Measurements from ENCODE around the gene CLDN7. TPM values are rescaled to one million over a fixed set of nuclear protein-coding genes. Genes with fewer than 3 reads are reported as not detected.

Gene CLDN7
- total and polyA plus RNA-seq, 7 experiments from 2014 or later = 0.29 to 3.8 (median 1.7) TPM

DNA sequence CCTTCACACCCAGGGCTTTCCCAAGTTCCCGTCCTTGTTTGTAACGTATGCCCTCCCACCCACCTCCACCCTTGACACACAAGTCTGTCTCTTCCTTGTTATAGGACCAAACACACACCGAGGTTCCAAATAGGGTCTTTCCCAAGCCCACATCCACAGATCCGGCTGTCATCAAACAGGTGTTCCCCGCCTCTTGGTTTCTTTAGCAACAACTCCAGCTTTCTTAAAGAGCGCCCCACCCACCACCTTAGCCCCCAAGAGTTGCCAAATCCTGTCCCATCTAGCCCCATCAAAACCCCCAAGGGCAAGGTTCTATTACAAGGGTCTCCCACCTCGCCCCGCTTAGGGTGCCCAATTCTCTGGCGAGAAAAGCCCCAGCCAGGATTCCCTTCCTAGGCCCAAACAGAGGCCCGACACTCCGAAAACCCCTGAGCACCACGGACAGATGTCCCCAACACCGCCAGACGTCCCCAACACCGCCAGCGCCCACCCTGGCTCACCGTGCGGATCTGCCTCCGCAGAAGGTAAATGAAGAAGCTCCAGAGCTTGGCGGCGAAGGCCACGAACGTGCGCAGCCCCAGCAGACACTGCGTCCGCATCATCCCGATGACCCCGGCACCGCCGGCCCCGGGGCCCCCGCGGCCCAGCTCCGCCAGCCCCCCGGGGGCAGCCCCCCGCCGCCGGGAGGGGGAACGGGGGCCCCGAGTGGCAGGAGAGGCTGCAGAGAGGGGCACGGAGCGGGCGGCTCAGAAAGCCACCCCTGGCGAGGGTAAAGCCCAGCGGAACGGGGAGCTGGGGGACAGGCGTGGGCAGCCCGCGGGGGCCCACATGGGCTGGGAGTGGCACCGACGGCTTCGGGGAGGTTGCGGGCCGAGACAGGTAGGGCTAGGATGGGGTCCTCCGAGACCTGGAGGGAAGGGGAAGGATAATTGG is 11.3 kb downstream of the CLDN7 start:
- Mint-ChIP-seq H3K4me3 (peak overlapping the region; percentile 85 to 98 (median 96)), H3K27ac (peak overlapping the region; percentile 82 to 100 (median 97)), H3K9me3 (no peaks in the 10 kb centered on the region), H3K27me3 (peaks cover 0 to 4% (median 0%) of the 10 kb centered on the region in 5 donors), H3K4me1 (peaks cover 29 to 56% (median 42%) of the 10 kb centered on the region in 7 donors), H3K36me3 (peaks cover 7 to 18% (median 13%) of the 10 kb centered on the region in 5 donors)
- Histone ChIP-seq H3K4me1 (ENCODE audit: control insufficient read depth in 2 of 2, insufficient read depth in 2 of 2, low read length in 2 of 2) (peaks cover 22 to 32% of the 10 kb centered on the region in 2 donors), H3K36me3 (ENCODE audit: control insufficient read depth in 2 of 3, insufficient read depth in 3 of 3, low read length in 3 of 3) (peaks cover 4 to 38% (median 7%) of the 10 kb centered on the region in 3 experiments), H3K4me3 (ENCODE audit: low read length) (peak overlapping the region; percentile 91), H3K27me3 (ENCODE audit: control insufficient read depth in 2 of 2, insufficient read depth in 2 of 2, low read length in 2 of 2) (no peaks in the 10 kb centered on the region), H3K9me3 (ENCODE audit: control insufficient read depth in 2 of 3, low read length in 3 of 3) (no peaks in the 10 kb centered on the region), H3K27ac (ENCODE audit: low read depth, low read length) (peak overlapping the region; percentile 94)
- DNase-seq (peak in 2 of 9 donors; percentile 29 to 64), ATAC-seq (no peak)
- CTCF ChIA-PET = interaction anchor here (1.2 kb wide), 1 partner anchor 9 kb away, joined by 4 read pairs; the partner anchor contains the start of gene GABARAP
- POLR2A ChIA-PET = interaction anchor here (0.6 to 3.8 kb wide), 11 partner anchors 10 to 436 kb away, joined by 3 to 78 read pairs (median 3); partner anchors contain the start of genes ACADVL, DLG4, DVL2 and GABARAP
- intact Hi-C loops (cut with micrococcal nuclease) = loop anchor here (5.0 kb wide), 3 partner anchors 151 to 436 kb away; partner anchors contain the start of genes FGF11 (in 1 of the 2), TMEM102 (in 1 of the 2), TMEM256 (in 1 of the 2) and TP53 (in 1 of the 2)

DNA sequence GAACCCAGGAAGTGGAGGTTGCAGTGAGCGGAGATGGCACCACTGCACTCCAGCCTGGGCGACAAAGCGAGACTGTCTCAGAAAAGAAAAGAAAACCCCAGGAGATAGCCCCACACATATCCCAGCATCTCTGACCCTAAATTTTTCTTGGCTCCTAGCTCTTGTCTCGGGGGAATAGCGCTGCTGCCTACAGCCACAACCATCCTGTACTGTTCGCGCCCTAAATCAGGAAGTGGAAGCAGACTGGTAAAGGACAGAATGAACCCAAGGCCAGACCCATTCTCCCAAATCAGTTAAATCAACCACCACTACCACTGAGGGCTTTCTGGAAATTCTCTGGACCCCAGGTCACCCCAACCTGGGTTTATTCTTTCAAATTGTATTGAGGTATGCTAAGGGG is 12.4 kb downstream of the CLDN7 start:
- Mint-ChIP-seq H3K36me3 (peaks cover 7 to 18% (median 13%) of the 10 kb centered on the region in 5 donors), H3K27ac (peak overlapping the region in 8 of 9 donors; percentile 69 to 100 (median 94)), H3K4me1 (peaks cover 28 to 55% (median 42%) of the 10 kb centered on the region in 7 donors), H3K4me3 (peak overlapping the region; percentile 85 to 97 (median 94)), H3K27me3 (peaks cover 0 to 4% (median 0%) of the 10 kb centered on the region in 5 donors), H3K9me3 (no peaks in the 10 kb centered on the region)
- intact Hi-C loops (cut with micrococcal nuclease) = loop anchor here (5.0 kb wide), 3 partner anchors 152 to 437 kb away; partner anchors contain the start of genes FGF11 (in 1 of the 2), TMEM102 (in 1 of the 2), TMEM256 (in 1 of the 2) and TP53 (in 1 of the 2)
- peaks cover 8 to 31% (median 8%) of the 10 kb centered on the region in 3 experiments for H3K36me3 ChIP-seq (ENCODE audit: control insufficient read depth in 2 of 3, insufficient read depth in 3 of 3, low read length in 3 of 3)
- ChIA-PET CTCF (interaction anchor here (0.6 to 1.0 kb wide), 2 partner anchors 29 to 204 kb away, joined by 3 to 4 read pairs; no protein-coding TSS in a partner anchor), POLR2A (interaction anchor here (1.0 to 3.8 kb wide), 3 partner anchors 9 to 236 kb away, joined by 3 to 78 read pairs (median 9); partner anchors contain the start of genes DVL2, GABARAP and PHF23)
- peak overlapping the region; percentile 94 for H3K27ac ChIP-seq (ENCODE audit: low read depth, low read length)
- DNase-seq (peak in 1 of 9 donors; percentile 5), ATAC-seq (no peak)
- H3K4me1 ChIP-seq (ENCODE audit: control insufficient read depth in 2 of 2, insufficient read depth in 2 of 2, low read length in 2 of 2) = peaks cover 22 to 32% of the 10 kb centered on the region in 2 donors
- peak overlapping the region; percentile 91 for H3K4me3 ChIP-seq (ENCODE audit: low read length)
- no peaks in the 10 kb centered on the region for H3K9me3 ChIP-seq (ENCODE audit: control insufficient read depth in 2 of 3, low read length in 3 of 3)
- no peaks in the 10 kb centered on the region for H3K27me3 ChIP-seq (ENCODE audit: control insufficient read depth in 2 of 2, insufficient read depth in 2 of 2, low read length in 2 of 2)

DNA sequence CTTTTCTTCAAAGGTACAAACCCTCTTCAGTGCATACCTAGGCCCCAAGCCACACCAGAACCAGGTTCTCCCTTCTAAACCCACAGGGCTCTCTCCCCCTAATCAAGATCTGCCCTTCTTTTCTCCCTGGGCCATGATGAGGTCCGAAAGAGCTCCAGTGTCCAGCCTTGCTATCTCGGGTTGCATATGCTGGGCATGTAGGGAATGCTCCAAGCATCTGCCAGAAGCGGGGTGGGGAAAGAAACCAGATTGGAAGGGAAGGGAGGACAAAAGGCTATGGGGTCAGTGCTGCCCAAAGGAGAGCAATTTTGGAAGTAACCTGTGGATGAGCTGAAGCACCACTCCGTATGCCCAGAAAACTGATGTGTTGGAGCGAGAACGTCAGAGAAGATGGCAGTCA is 13.1 kb downstream of the CLDN7 start:
- Mint-ChIP-seq H3K27me3 (peaks cover 0 to 4% (median 0%) of the 10 kb centered on the region in 5 donors), H3K4me3 (peak overlapping the region; percentile 39 to 97 (median 88))
- CTCF ChIA-PET = interaction anchor here (0.6 to 1.0 kb wide), 2 partner anchors 30 to 203 kb away, joined by 3 to 4 read pairs; no protein-coding TSS in a partner anchor

DNA sequence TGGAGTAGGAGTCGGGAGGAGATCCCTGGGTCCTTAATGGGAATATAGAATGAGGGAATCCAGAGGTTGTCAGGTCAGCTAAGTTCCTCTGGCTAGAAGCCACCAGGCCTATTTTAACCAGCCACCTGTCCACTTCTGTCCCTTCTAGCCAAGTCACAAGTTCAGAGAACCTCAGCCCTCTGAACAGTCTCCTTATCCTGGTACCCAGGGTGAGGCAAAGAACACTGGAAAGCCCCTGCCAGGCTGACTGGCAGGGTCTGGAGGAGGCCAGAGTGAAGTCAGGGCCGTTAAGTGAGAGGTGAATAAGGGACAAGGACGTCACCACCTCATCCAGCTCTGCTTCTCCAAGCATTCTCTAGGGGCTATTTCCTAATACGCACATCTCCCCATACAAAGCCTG is 13.5 kb downstream of the CLDN7 start:
- Mint-ChIP-seq H3K36me3 (peaks cover 5 to 18% (median 10%) of the 10 kb centered on the region in 5 donors), H3K9me3 (no peaks in the 10 kb centered on the region), H3K27me3 (peaks cover 0 to 4% (median 0%) of the 10 kb centered on the region in 5 donors), H3K4me3 (peak overlapping the region in 7 of 10 donors; percentile 39 to 97 (median 89)), H3K27ac (peak overlapping the region in 6 of 9 donors; percentile 1 to 95 (median 66)), H3K4me1 (peaks cover 28 to 50% (median 38%) of the 10 kb centered on the region in 7 donors)
- ATAC-seq (no peak), DNase-seq (peak in 1 of 9 donors; percentile 3)
- Histone ChIP-seq H3K27ac (ENCODE audit: low read depth, low read length) (peak overlapping the region; percentile 94), H3K36me3 (ENCODE audit: control insufficient read depth in 2 of 3, insufficient read depth in 3 of 3, low read length in 3 of 3) (peaks cover 8 to 33% (median 14%) of the 10 kb centered on the region in 3 experiments), H3K27me3 (ENCODE audit: control insufficient read depth in 2 of 2, insufficient read depth in 2 of 2, low read length in 2 of 2) (no peaks in the 10 kb centered on the region), H3K9me3 (ENCODE audit: control insufficient read depth in 2 of 3, low read length in 3 of 3) (no peaks in the 10 kb centered on the region), H3K4me1 (ENCODE audit: control insufficient read depth in 2 of 2, insufficient read depth in 2 of 2, low read length in 2 of 2) (peaks cover 22 to 32% of the 10 kb centered on the region in 2 donors), H3K4me3 (ENCODE audit: low read length) (no peak overlapping the region)
- intact Hi-C loops (cut with micrococcal nuclease) = no loop called here
- ChIA-PET CTCF (interaction anchor here (1.0 kb wide), 1 partner anchor 203 kb away, joined by 3 read pairs; no protein-coding TSS in a partner anchor), POLR2A (interaction anchor here (1.0 to 3.8 kb wide), 3 partner anchors 8 to 237 kb away, joined by 3 to 78 read pairs (median 7); partner anchors contain the start of genes DVL2, GABARAP and PHF23)

More for the DNA sequence above, 13.1 kb downstream of the CLDN7 start:
- Histone ChIP-seq H3K27ac (ENCODE audit: low read depth, low read length) (peak overlapping the region; percentile 94), H3K9me3 (ENCODE audit: control insufficient read depth in 2 of 3, low read length in 3 of 3) (no peaks in the 10 kb centered on the region), H3K27me3 (ENCODE audit: control insufficient read depth in 2 of 2, insufficient read depth in 2 of 2, low read length in 2 of 2) (no peaks in the 10 kb centered on the region), H3K4me1 (ENCODE audit: control insufficient read depth in 2 of 2, insufficient read depth in 2 of 2, low read length in 2 of 2) (peaks cover 22 to 32% of the 10 kb centered on the region in 2 donors), H3K4me3 (ENCODE audit: low read length) (no peak overlapping the region), H3K36me3 (ENCODE audit: control insufficient read depth in 2 of 3, insufficient read depth in 3 of 3, low read length in 3 of 3) (peaks cover 8 to 33% (median 14%) of the 10 kb centered on the region in 3 experiments)
- Mint-ChIP-seq H3K9me3 (no peaks in the 10 kb centered on the region), H3K36me3 (peaks cover 5 to 18% (median 10%) of the 10 kb centered on the region in 5 donors), H3K27ac (peak overlapping the region in 7 of 9 donors; percentile 1 to 95 (median 77)), H3K4me1 (peaks cover 28 to 54% (median 42%) of the 10 kb centered on the region in 7 donors)
- POLR2A ChIA-PET = interaction anchor here (1.0 to 3.8 kb wide), 3 partner anchors 8 to 236 kb away, joined by 3 to 78 read pairs (median 7); partner anchors contain the start of genes DVL2, GABARAP and PHF23
- ATAC-seq (no peak), DNase-seq (peak in 1 of 9 donors; percentile 5)
- intact Hi-C loops (cut with micrococcal nuclease) = no loop called here

DNA sequence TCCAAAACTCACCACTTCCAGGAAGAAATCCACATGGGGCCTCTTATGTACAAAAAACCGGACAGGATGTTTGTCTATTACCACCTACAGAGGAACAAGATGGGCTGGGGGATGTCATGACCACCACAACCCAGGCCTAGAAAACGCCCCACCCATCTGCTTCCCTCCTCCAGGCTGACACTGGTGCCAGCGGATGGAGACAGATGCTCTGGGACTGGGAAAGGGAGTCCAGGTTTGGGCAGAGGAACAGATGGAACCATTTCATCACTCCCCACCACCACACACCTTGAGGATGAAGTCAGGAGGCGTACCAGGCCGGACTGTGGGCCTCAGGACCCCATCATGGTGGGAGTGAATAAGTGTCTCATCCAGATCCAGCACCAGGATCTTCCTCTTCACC is 15.5 kb downstream of the CLDN7 start:
- Histone ChIP-seq H3K9me3 (ENCODE audit: control insufficient read depth in 2 of 3, low read length in 3 of 3) (no peaks in the 10 kb centered on the region), H3K36me3 (ENCODE audit: control insufficient read depth in 2 of 3, insufficient read depth in 3 of 3, low read length in 3 of 3) (peaks cover 8 to 35% (median 14%) of the 10 kb centered on the region in 3 experiments), H3K27me3 (ENCODE audit: control insufficient read depth in 2 of 2, insufficient read depth in 2 of 2, low read length in 2 of 2) (no peaks in the 10 kb centered on the region), H3K4me1 (ENCODE audit: control insufficient read depth in 2 of 2, insufficient read depth in 2 of 2, low read length in 2 of 2) (peaks cover 15 to 28% of the 10 kb centered on the region in 2 donors), H3K4me3 (ENCODE audit: low read length) (no peak overlapping the region), H3K27ac (ENCODE audit: low read depth, low read length) (peak overlapping the region; percentile 20)
- ATAC-seq (no peak), DNase-seq (peak in 1 of 9 donors; percentile 3)
- Mint-ChIP-seq H3K4me1 (peaks cover 22 to 51% (median 38%) of the 10 kb centered on the region in 7 donors), H3K27me3 (peaks cover 0 to 6% (median 0%) of the 10 kb centered on the region in 5 donors), H3K9me3 (peaks cover 0 to 6% (median 0%) of the 10 kb centered on the region in 11 donors), H3K27ac (peak overlapping the region in 5 of 9 donors; percentile 0 to 71 (median 20)), H3K4me3 (no peak overlapping the region), H3K36me3 (peaks cover 5 to 21% (median 10%) of the 10 kb centered on the region in 5 donors)
- intact Hi-C loops (cut with micrococcal nuclease) = no loop called here
- CTCF ChIA-PET = interaction anchor here (2.2 kb wide), 1 partner anchor 23 kb away, joined by 6 read pairs; no protein-coding TSS in a partner anchor
- POLR2A ChIA-PET = interaction anchor here (0.6 to 2.5 kb wide), 3 partner anchors 13 to 32 kb away, joined by 3 to 6 read pairs (median 6); partner anchors contain the start of gene DVL2

Data from naive thymus-derived CD4-positive, alpha-beta T cell (primary cell).